Neutrophil (primary cell): Measurements from ENCODE around the gene TRPC6.
"Not testable (repeated sequence)": the region's sequence is repeated elsewhere in the genome, so short reads cannot be mapped to it uniquely, and the experiment has no call there.

ENCODE experiments used
- H3K27ac ChIP-seq: fragments of 200-600 bp; sonication (generic); 2 replicates; pipeline ENCODE4 v1.5.1; 2016; ENCODE audit warnings: mild to moderate bottlenecking, moderate library complexity
- H3K27me3 ChIP-seq: fragments of 200-600 bp; sonication (generic); 2 replicates; pipeline ENCODE4 v1.6.0; 2016; ENCODE audit warnings: mild to moderate bottlenecking
- H3K36me3 ChIP-seq: fragments of 200-600 bp; sonication (generic); 2 replicates; pipeline ENCODE4 v1.5.1; 2017
- H3K4me1 ChIP-seq, 2 experiments: fragments of 200-600 bp in 1 of 2; sonication (generic) in 1 of 2; 1 replicate in 1 of 2; 2 replicates in 1 of 2; pipeline versions ENCODE4 v1.5.1 to v1.6.1; 2013 to 2016; ENCODE audit warnings: low read depth in 1 of 2, low read length in 1 of 2, mild to moderate bottlenecking in 1 of 2, moderate library complexity in 1 of 2; ENCODE audit not compliant: control insufficient read depth in 1 of 2, insufficient read depth in 1 of 2
- H3K4me3 ChIP-seq, 2 experiments: fragments of 200-600 bp in 1 of 2; sonication (generic) in 1 of 2; 1 replicate in 1 of 2; 2 replicates in 1 of 2; pipeline ENCODE4 v1.5.1; 2013 to 2016; ENCODE audit warnings: low read depth in 1 of 2, low read length in 1 of 2, mild to moderate bottlenecking in 1 of 2, moderate library complexity in 1 of 2
- H3K9me3 ChIP-seq: fragments of 200-600 bp; sonication (generic); 2 replicates; pipeline ENCODE4 v1.5.1; 2016
- TF ChIP-seq, protein P1 (sequence below): fragments of 200-600 bp; sonication (generic); IDR thresholded peaks from 2 replicates; pipeline ENCODE4 v1.5.1; 2016; ENCODE audit warnings: antibody characterized with exemption

Gene TRPC6

GRCh38 chr11:101444164-101444563 is 139.6 kb downstream of the TRPC6 start:
- H3K4me1 ChIP-seq: no peaks in the 10 kb centered on the region
- H3K4me3 ChIP-seq: no peak overlapping the region
- no peaks in the 10 kb centered on the region for H3K36me3 ChIP-seq
- no peak overlapping the region for H3K27ac ChIP-seq
- H3K27me3 ChIP-seq: no peaks in the 10 kb centered on the region
- TF ChIP-seq, protein P1, sequence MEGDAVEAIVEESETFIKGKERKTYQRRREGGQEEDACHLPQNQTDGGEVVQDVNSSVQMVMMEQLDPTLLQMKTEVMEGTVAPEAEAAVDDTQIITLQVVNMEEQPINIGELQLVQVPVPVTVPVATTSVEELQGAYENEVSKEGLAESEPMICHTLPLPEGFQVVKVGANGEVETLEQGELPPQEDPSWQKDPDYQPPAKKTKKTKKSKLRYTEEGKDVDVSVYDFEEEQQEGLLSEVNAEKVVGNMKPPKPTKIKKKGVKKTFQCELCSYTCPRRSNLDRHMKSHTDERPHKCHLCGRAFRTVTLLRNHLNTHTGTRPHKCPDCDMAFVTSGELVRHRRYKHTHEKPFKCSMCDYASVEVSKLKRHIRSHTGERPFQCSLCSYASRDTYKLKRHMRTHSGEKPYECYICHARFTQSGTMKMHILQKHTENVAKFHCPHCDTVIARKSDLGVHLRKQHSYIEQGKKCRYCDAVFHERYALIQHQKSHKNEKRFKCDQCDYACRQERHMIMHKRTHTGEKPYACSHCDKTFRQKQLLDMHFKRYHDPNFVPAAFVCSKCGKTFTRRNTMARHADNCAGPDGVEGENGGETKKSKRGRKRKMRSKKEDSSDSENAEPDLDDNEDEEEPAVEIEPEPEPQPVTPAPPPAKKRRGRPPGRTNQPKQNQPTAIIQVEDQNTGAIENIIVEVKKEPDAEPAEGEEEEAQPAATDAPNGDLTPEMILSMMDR: no peak
- H3K9me3 ChIP-seq: no peaks in the 10 kb centered on the region

DNA sequence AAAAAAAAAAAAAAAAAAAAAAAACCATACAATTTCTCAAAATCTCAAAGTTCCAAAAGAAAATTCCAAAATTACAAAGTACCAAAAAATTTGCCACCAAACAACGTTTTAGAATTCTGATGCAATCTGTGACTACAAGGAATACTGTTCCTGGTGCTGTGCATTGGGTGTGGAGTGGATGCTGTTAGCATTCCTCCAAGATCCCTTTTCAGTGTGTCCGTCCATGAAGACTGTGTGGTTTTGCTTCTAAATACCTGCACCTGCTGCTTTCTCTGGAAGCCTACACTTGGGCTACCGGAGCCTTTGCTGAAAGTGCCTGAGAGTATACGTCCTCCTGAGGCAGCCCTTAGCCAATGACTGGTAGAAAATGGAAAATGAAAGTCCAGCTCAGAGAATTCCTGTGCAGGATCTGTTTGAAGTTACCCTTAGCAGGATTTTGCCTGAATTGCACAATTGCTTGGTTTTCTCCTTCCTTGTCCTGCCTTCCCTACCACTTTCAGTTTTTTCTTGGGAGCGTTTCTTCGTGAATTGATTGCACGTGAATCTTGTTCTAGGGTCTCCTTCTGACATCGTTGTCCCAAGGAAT is 140.8 kb downstream of the TRPC6 start:
- H3K27me3 ChIP-seq: no peaks in the 10 kb centered on the region
- no peak overlapping the region for H3K4me3 ChIP-seq
- no peaks in the 10 kb centered on the region for H3K9me3 ChIP-seq
- TF ChIP-seq, protein P1: no peak
- no peaks in the 10 kb centered on the region for H3K36me3 ChIP-seq
- no peaks in the 10 kb centered on the region for H3K4me1 ChIP-seq
- no peak overlapping the region for H3K27ac ChIP-seq

- no peak overlapping the region for H3K4me3 ChIP-seq
- TF ChIP-seq, protein P1: no peak
- no peaks in the 10 kb centered on the region for H3K27me3 ChIP-seq
- no peaks in the 10 kb centered on the region for H3K4me1 ChIP-seq
- H3K36me3 ChIP-seq: no peaks in the 10 kb centered on the region
- no peaks in the 10 kb centered on the region for H3K9me3 ChIP-seq
- H3K27ac ChIP-seq: no peak overlapping the region
Measured at GRCh38 chr11:101442171-101442570, 141.6 kb downstream of the TRPC6 start.

- Histone ChIP-seq H3K4me3 (no peak overlapping the region), H3K4me1 (no peaks in the 10 kb centered on the region), H3K9me3 (no peaks in the 10 kb centered on the region), H3K27ac (no peak overlapping the region), H3K36me3 (no peaks in the 10 kb centered on the region), H3K27me3 (no peaks in the 10 kb centered on the region)
- TF ChIP-seq, protein P1: no peak
Measured at GRCh38 chr11:101441747-101442146, 142.1 kb downstream of the TRPC6 start.

GRCh38 chr11:101439488-101439887 is 144.3 kb downstream of the TRPC6 start:
- Histone ChIP-seq H3K4me3 (no peak overlapping the region), H3K9me3 (no peaks in the 10 kb centered on the region), H3K4me1 (no peaks in the 10 kb centered on the region), H3K36me3 (no peaks in the 10 kb centered on the region), H3K27ac (no peak overlapping the region), H3K27me3 (no peaks in the 10 kb centered on the region)
- TF ChIP-seq, protein P1: no peak

- not testable (repeated sequence) for H3K4me3 ChIP-seq, H3K27ac ChIP-seq, H3K4me1 ChIP-seq, H3K27me3 ChIP-seq, H3K9me3 ChIP-seq, H3K36me3 ChIP-seq
Measured at GRCh38 chr11:101438708-101439107, 145.1 kb downstream of the TRPC6 start.
